Ishikawa (cell line): ENCODE data around the gene CCDC106.

Experiments used
- EGR1 ChIP-seq: IDR thresholded peaks from 2 replicates; pipeline ENCODE4 v1.6.1; 2012
- FOXM1 ChIP-seq: IDR thresholded peaks from 2 replicates; pipeline ENCODE4 v1.6.1; 2012; ENCODE audit warnings: low read depth, borderline replicate concordance
- RAD21 ChIP-seq: IDR thresholded peaks from 2 replicates; pipeline ENCODE4 v1.6.1; 2012; ENCODE audit warnings: low read depth

DNA sequence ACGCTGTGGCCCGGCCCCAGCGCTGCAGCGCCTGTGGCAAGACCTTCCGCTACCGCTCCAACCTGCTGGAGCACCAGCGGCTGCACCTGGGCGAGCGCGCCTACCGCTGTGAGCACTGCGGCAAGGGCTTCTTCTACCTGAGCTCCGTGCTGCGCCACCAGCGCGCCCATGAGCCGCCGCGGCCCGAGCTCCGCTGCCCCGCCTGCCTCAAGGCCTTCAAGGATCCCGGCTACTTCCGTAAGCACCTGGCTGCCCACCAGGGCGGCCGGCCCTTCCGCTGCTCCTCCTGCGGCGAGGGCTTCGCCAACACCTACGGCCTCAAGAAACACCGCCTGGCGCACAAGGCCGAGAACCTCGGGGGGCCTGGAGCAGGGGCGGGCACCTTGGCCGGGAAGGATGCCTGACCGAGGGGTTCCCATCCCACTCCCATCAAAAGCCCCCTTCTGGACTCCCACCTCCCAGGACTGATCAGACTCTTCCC, 31.6 kb upstream of the CCDC106 start:
- no peak for TF ChIP-seq RAD21
- no peak for TF ChIP-seq FOXM1
- no peak for TF ChIP-seq EGR1
